NCI-H2171 treated with DMSO at 0.1 percent for 48 hours (cell line): Measurements from ENCODE around the gene TENT4A.

ENCODE experiments used
- DNase-seq: peaks from one replicate; lab custom pipeline; 2025; lab: John Stamatoyannopoulos, UW

The TENT4A gene

DNA sequence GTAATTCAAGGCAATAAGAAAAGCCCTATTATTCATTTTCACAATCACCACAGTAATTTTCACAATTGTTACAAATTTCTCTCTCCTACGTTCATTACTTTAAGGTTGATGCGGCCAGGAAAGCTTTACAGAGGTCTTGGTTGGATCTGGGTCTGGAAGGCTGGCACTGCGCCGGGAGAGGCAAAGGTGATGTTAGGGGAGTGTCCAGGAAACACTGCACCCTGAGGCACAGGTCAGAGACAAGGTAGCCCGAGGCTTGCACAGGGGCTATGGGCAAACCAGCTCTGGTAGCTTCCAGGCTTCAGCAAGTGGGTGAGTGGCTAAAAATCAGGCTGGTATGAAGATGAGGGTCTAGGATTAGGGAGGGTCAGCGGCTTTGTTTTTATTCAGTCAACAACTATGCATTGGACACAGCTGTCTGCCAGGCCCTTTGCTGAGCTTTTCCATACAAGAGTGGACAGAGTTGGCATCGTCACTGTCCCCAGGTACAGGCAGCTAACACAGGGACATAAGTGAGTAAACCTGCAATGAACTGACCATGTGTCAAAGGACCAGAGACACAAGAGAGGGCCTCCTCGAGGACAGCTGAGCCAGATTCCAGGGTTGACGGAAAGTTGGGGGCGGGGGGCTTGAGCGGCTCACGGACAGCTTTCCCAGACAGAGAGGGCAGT is 12.4 kb upstream of the TENT4A start:
- no peak for DNase-seq

DNA sequence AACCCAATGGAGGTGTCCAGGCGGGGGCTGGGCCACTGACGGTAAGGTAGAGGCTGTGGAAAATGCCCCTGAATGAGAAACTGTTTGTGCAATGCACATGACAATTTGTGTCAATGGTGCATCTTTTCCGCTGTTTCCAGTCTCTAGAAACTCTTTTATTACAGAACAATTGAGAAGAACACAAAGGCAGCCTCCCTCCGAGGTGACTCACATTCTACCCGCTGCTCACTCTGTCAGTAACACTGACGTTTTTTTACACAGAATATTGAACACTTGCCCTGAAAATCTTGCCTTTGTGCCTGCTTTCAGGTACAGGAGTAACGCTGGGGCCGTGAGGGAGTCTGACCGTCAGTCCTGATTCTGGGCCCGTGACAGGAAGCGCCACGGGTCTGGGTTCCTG is 11.7 kb upstream of the TENT4A start:
- no peak for DNase-seq

DNA sequence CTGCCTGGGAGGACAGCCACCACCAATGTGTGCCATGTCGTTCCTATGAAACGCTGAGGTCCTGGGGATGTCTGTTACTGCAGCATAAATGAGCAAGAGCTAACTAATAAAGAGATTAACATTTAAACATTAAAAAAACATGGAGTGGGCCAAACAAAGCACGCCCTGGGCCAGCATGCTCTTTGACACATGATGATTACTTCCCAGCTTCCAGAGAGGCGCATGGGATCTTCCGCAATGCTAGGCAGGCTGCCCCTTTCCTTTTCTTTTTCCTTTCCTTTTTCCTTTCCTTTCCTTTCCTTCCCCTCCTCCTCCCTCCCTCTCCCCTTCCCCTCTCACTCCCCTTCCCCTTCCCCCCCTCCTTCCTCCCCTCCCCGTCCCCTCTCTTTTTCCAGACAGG is 10.6 kb upstream of the TENT4A start:
- DNase-seq = no peak

DNA sequence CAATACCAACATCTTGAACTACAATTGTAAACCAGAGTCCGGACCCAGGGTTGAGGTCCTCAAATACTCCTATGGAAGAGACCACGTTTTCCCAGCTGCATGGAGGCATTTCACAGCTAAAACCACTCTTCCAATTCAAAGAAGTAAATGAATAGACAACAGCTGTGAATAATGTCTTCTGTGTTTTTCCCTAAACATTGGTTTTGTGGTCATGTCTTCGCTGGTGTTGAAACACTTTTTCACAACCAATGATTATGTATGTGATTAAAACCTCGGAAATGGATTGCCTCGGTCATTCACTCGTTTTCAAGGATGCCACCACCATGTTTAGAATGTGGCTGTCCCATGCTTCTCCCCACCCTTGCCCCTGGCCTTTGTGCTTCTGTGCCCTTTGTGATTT is 9.4 kb upstream of the TENT4A start:
- no peak for DNase-seq

DNA sequence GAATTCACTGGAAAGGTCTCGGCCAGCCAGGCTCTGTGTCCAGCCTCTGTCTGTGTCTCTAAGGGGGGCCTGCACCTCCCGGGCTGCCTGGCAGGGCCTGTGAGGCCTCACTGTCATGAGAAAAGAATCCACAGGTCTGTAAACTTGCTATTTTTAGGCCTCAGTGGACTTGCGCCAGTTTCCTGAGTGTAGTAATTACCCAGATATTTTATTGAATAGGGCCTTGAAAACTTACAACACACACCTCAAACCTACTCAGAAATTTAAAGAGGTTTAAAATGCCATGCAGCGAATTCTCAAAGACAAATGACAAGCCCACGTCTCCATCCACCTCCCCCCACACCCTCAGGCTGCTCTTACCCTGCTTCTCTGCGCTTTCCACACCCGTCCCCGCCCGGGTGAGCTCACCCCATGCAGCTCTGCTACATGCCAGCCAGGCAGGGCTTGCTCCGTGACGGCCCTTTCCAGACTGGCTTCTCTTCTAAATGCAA is 8.8 kb upstream of the TENT4A start:
- no peak for DNase-seq

DNA sequence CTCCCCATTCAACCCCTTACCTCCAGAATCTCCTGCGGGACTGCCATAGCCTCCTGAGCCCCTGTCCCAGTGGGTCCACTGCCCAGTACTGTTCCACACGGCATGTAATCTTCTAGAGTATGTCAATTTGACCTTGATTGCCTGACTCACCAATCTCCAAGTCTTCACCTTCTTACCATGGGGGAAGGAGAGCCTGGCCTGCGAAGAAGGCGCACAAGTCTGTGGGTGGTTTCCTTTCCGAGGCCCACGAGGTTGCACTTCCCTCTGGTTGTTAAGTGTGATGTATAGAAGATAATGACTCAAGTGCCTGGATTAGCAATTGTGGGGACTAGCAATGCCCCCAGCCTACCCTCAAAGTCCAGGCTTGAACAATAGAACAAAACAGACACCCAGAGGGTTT is 8.1 kb upstream of the TENT4A start:
- DNase-seq = no peak

DNA sequence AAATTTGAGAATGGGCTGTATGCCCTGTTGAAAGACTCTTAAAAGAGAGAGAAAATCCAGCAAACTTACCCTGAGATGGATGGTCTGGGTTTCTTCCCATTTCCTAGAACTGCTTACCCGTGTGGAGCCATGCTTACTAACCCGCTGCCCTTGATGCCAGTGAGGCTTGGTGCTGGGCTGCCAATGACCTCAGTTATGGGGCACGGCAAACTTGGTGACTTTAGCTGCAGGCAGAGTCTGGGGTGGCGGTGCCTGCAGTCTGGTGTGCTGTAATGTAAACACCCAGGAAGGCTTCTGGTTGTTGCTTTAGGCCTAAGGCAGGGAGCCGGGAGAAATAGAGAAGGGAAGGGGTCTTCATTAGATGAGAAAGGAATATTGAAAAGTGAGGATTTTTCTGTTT is 7.3 kb upstream of the TENT4A start:
- no peak for DNase-seq

DNA sequence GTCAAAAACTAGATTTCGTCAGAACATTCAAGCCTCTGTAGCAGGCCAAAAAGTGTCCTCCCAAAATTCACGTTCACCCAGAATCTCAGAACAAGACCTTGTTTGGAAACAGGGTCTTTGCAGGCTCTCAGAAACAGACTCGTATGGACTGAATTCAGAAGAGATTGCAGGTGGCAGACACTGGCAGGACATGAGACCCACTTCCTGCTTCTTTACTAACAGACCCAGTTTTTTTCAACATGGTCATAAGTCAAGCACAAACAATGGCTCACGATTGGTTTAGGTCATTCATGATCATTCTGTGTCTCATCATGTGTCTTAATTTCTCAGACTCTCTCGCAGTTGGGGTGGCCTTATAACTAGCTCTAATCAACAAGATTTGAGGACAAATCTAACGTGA is 5.4 kb upstream of the TENT4A start:
- DNase-seq = no peak

DNA sequence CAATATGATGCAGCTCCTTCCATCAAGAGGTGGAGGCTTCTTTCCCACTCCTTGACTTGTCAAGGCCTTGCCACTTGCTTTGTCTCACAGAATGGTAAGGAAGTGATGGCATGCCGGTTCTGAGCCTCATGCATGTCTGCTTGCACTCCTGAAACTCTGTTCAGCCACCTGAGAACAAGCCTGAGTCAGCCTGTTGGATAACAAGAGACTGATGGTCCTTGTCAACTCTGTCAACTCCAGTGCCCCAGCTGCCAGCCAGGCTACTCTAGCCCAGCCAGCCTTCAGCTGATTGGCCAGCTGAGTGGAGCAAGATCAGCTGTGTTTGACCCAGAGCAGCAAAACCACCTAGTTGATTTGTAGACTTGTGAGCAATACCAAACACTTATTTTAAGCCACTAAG is 4.4 kb upstream of the TENT4A start:
- DNase-seq = no peak

DNA sequence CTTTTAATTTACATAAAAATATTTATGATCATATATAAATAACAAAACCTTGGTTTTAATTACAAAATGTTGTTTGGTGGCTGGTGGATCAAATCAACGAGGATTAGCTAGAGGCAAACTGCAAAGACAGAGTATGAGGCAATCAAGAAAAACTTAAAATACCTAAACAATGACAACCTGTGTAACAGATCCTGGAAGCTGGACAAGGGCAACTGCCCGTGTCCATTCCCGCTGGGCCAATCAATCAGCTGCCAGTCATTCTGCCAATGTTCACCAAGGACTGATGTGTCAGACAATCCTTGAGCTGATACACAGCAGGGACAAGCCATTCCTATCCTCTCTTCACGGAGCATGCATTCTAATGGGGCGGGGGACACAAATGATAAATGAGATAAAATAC is 3.2 kb upstream of the TENT4A start:
- DNase-seq = no peak

DNA sequence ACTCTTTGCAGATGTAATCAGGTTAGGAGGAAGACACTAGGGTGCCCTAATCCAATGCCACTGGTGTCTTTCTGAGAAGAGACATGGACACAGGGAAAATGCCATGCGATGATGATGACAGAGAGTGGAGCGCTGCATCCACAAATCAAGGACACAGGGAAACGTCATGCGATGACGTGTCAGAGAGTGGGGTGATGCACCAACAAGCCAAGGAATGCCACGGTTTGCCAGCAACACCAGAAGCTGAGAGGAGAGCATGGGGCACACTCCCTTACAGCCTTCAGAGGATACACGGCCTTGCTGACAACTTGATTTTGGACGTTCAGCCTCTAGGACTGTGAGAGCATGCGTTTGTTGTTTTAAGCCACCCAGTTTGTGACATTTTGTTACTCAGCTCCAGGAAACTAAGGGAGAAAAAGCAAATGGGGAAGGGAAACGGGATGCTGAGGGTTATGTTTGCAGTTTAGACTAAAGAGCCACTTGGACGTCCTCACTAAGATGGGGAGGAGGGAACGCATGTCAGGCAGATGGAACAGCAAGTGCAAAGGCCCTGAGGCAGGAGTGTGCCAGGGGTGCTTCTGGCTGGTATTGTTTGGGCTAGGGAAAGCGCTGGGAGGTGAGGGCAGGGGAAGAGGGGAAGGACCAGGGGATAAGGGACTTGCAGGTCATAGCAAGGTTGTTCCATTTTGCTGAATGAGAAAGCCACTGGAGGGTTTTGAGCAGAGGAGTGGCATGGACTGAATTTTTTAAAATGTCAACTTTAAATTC is 2.5 kb upstream of the TENT4A start:
- no peak for DNase-seq

DNA sequence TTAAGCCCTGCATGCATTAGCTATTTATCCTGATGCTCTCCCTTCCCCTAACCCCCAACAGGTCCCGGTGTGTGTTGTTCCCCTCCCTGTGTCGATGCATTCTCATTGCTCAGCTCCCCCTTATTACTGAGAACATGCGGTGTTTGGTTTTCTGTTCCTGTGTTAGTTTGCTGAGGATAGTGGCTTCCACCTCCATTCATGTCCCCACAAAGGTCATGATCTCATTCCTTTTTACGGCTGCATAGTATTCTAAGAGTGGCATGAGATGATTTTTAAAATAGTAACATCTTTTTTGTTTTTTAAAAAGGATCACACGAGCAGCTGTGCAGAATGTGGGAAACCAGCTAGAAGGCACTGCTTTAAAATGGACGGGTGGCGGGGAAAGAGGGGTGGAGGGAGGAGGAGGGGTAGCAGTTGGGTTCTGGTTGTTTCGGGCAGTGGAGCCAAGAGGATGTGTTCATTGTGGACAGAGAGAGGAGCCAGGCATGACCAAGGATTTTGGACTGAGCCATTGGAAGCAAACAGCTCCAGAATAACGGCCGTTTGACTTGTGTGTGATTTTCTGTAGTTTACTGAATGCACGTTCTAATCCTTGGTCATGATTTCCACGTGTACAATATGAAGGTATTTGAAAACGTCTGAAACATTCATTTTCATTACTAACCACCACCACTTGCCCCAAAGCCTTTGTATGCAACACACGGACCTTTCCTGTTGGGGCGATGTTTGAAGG is 1.7 kb upstream of the TENT4A start:
- no peak for DNase-seq

DNA sequence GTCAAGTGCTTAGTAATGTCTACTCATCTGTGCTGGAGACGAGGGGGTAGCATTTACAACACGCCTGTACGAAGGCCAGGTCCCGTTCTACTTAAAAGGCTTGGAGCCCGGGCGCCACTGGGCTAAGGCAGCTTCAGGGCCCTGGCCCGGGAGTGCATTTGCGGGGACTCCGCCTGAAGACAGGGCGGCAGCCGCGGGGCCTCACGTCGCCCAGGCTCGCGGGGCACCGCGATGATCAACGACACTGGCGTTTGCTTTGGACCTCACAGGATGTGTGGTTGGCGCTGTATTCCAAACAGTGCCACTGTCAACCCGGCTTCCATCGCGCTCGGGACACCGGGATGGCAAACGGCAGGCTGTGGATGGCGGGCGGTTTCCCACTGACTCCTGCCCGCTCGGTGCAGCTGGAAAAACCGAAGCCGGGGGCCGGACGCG is 1.1 kb upstream of the TENT4A start:
- DNase-seq = peak; percentile 63

DNA sequence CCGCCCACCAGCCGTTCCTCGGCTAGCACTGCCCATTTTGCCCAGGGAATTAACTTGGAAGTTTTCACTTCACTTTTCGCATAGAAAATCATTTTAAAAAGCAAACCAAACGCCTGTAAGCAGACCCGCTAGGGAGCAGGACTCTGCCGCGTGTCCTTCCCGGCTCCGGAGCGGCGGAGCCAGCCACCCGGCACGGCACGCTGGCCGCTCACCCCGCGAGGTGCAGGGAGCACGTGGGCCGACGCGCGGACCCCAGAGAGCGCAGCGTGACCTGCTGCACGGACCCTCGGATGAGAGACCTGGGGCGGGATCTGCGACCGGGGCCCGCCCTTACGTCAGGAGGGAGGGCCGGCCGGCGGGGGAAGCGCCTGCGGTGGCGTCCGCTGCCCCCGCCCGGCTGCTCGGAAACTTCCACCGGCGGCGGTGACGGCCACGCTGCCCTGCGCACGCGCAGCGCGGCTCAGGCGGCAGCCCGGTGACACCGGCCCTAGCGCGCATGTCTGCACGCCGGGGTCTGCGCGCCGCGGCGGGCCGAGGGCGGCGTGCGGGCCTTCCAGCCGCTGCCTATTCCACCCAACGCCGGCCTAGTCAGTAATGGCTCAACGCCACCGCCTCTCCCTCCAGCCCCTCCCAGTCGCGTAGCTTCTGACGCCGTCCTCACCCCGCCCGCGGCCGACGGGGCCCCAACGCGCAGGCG is 507 bp upstream of the TENT4A start:
- peak; percentile 97 for DNase-seq

DNA sequence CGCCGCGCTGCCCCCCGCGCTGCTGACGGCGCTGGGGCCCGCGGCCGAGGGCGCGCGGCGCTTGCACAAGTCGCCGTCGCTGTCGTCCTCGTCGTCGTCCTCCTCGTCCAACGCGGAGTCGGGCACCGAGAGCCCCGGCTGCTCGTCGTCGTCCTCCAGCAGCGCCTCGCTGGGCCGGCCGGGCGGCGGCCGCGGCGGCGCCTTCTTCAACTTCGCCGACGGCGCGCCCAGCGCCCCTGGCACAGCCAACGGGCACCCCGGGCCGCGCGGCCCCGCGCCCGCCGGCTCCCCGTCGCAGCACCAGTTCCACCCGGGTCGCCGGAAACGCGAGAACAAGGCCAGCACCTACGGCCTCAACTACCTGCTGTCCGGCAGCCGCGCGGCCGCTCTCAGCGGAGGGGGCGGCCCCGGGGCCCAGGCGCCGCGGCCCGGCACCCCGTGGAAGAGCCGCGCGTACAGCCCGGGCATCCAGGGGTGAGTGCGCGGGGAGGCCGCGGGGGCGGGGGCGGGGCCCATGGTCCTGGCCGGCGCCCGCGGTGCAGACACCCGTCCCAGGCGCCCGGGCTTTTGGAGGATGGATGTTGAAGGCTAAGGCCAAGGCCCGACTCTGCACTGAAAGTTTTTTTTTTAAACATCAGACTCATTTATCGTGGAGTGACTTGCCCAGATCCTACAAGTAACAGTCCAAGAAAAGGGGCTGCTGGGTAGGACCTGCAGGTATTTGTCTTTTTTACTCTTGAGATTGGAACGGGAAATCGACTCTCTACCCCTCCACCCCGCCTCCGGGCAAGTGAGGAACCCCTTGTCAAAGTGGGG is 1.2 kb downstream of the TENT4A start:
- DNase-seq = no peak

DNA sequence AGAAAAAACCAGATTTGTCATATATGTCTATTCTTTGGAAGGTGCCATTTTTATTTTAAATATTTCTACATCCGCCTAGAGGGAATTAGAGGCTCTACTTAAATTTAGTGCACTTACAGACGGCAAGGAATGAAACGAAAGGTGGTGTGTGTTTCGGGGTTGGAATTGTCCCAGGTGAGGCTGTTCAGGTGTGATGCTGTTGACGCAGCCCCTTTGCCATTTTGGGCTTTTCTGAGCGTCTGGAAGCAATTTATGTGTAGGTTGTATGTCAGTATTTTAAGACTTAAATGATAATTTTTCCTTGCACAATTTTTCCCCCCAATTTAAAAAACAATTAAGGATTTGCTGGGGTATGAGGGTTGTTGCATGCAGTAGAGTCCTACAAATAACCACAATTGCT is 2.0 kb downstream of the TENT4A start:
- no peak for DNase-seq

DNA sequence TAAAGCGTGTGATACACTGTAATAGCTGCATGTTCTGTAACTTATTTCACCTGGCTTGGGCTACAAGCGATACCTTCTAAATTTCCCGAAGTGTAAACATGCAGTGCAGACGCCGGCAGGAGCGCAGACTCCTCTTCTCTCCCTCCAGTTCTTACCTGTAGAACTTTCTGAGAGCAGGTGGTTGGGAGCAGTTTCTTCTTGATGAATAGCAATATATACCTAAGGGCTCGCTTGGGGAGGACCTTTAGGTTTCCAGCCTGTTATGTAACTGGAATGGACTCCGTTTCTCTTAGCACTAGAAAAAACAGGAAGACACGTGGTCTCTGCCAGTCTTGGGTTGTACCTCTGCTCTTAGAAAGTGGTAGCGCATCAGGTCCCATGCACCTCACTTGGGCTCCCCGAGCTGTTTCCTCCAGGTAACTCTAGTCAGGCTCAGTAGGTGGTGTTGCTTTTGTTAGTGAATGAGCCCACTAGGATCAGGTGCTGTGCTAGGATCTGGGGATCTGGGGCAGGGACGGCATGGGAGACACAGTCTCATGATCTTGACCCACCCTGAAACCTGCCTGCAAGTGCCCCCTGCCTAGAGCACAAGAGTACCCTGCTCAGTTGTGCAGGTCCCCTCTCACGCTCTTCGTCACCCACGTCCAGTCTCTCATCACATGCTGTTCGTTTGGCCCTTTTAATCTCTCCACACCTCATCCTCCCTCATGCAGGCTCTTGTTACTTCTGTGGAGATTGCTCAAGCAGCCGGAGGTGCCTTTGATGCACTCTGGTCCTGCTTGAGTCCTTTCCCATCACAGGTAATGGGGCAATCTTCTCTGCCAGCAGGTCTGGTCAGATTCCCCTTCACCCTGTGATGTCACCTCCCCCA is 2.8 kb downstream of the TENT4A start:
- no peak for DNase-seq

DNA sequence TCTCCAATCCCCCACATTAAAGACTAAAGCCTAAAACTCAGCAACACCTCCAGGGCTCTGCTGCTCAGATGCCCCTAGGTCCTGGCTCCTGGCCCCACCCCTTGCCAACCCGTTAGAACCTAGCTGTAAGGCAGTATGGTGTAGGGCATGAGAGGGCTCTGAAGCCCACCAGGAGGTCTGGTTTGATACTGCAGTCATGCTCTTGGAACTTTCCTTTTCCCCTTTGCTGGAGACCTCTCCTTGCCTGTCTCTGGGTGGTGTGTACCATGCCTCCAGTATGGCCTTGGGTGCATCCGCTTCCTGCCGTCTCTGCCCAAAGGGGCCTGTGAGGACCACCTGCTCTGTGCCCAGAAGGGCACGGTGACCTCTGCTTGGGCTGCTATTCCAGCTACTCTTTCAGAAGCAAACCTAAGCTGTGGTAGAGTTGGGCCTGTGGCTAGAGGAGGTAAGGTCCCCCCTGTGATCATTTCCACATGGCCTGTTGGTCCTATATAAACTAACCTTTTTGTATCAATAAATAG is 3.5 kb downstream of the TENT4A start:
- no peak for DNase-seq

DNA sequence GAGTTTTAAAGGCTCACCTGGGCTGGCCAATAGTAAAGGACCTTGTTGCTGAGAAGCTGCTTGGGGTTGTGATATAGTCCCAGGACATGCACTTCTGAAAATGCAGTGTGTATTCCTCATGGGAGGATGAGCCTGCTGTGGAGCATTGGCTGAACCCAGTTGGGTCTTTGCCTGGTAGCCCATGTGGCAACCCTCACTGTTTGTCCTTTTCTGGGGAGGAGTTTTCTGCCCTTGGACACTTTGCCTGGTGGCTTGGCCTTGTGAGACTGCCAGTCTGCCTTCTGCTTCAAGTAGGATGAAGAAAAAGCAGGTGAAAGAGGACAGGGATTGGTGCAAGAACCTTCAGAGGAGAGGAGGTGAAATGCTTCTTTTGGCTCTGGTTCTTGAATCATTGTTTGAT is 4.0 kb downstream of the TENT4A start:
- no peak for DNase-seq

DNA sequence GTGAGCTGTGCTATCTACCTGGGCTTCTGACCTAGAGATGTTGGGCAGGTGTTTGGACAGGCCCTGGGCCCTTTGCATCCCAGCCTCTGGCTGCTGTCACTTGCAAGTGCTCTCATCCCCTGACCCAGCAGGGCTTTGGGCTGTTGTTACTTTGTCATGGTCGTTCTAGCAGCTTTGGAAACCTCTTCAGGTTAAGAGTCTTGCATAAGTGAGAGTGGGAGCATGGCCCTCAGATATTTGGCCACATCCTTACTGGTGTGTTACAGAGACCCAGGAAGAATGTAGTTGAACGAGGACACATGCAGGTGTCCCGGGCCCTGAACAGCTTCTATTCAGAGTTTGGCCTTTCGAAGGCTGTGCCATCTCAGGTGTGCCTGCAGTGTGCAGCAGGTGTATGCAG is 4.5 kb downstream of the TENT4A start:
- DNase-seq = no peak
